RWPE1 (cell line): ENCODE results near the gene ITGAL.

Experiments used
- CTCF ChIA-PET: fragments of 350-600 bp; sonication (Branson Sonifier 250); formaldehyde crosslinking; extraction: SDS; loops from one replicate; lab custom pipeline; 2021; lab: Yijun Ruan, JAX
- POLR2A ChIA-PET: fragments of 400-600 bp; formaldehyde crosslinking; extraction: SDS; loops from one replicate; lab custom pipeline; 2020; ENCODE audit warnings: antibody characterized with exemption; ENCODE audit not compliant: low non-redundant PET; lab: Yijun Ruan, JAX
- DNase-seq: peaks from one replicate; pipeline ENCODE4 v3.0.0; 2012; ENCODE audit warnings: low spot score
- H3K27ac ChIP-seq: fragments of 450-650 bp; 2 replicates; pipeline ENCODE4 v1.5.1; 2017
- CTCF ChIP-seq: fragments of 450-650 bp; conservative IDR thresholded peaks from 2 replicates; pipeline ENCODE4 v1.5.1; 2017; ENCODE audit warnings: low read depth, mild to moderate bottlenecking

The ITGAL gene

GRCh38 chr16:30559690-30560089 is 87.1 kb downstream of the ITGAL start:
- DNase-seq: no peak
- no peak for TF ChIP-seq CTCF
- ChIA-PET CTCF (no interaction called here), POLR2A (no interaction called here)
- H3K27ac ChIP-seq: peak overlapping the region; percentile 90

DNA sequence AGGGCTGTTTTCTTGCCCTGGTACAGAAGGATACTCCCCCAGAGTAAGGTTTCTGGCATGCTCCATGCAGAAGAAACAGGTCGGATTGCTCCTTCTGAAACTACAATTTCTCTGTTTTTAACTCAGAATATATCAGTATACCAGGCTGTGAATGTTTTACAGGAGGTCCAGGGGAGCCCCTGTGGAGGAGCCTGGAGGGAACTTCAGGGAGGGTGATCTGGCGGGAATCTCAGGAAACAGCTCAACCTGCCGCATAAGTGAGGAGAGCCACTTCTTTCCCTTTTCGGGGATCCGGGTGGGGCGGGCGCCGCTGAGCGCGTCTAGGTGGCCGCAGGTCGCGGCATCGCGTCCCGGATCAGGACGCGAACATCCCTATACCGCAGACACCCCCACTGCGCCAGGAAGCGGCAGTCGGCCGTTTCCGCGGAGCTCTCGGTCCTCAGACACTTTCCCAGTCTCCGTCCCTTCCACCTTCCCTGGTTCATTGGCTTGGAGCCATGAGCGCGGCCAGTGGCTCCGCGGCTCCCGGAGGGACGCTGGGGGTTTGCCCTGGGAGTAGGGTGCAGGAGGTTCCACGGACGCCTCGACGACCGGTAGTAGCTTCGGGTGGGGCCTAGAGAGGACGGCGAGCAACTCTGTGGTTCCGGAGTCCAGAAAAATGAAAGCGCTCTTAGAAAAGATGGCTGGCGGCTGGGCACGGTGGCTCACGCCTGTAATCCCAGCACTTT is 88.7 kb downstream of the ITGAL start:
- DNase-seq: no peak
- ChIA-PET CTCF (interaction anchor here (0.6 kb wide), 2 partner anchors 17 to 46 kb away, joined by 3 to 4 read pairs; no protein-coding TSS in a partner anchor), POLR2A (no interaction called here)
- peak overlapping the region; percentile 13; the same call in 1 of the 2 replicates for H3K27ac ChIP-seq
- TF ChIP-seq CTCF: no peak

- ChIA-PET CTCF (no interaction called here), POLR2A (interaction anchor here (0.7 kb wide), 1 partner anchor 132 kb away, joined by 10 read pairs; no protein-coding TSS in a partner anchor)
- DNase-seq: no peak
- no peak overlapping the region for H3K27ac ChIP-seq
- no peak for TF ChIP-seq CTCF
Observed at GRCh38 chr16:30562021-30562420, 89.5 kb downstream of the ITGAL start.

- ChIA-PET CTCF (interaction anchor here (0.6 kb wide), 1 partner anchor 19 kb away, joined by 4 read pairs; no protein-coding TSS in a partner anchor), POLR2A (no interaction called here)
- TF ChIP-seq CTCF: no peak
- H3K27ac ChIP-seq: peak overlapping the region; percentile 95
- no peak for DNase-seq
Observed at GRCh38 chr16:30565526-30565925, 93.0 kb downstream of the ITGAL start.

DNA sequence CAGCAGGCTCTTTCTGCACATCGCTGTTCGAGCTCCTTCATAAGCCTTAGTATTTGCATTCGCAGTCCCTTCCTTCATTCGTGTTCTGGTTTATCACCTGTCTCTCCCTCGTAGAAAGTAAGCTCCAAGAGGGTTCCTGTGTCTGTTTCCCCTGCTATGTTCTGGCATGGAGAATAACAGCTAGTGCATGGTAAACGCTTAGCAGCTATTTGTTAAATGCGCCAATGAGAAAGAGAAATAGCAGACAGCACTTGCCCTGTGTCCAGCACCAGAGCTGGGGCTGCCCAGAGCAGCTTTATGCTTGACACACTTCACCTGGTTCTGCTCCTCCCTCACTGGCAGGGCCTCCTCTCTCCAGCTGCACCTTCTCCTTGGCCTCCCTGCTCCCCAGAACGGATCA is 93.4 kb downstream of the ITGAL start:
- POLR2A ChIA-PET: no interaction called here

GRCh38 chr16:30566531-30566930 is 94.0 kb downstream of the ITGAL start:
- H3K27ac ChIP-seq: peak overlapping the region; percentile 95
- TF ChIP-seq CTCF: no peak
- ChIA-PET POLR2A (no interaction called here), CTCF (no interaction called here)
- no peak for DNase-seq

More for the DNA sequence above, 93.4 kb downstream of the ITGAL start:
- no peak for DNase-seq
- CTCF ChIA-PET: interaction anchor here (0.6 kb wide), 1 partner anchor 19 kb away, joined by 4 read pairs; no protein-coding TSS in a partner anchor
- H3K27ac ChIP-seq: peak overlapping the region; percentile 95
- TF ChIP-seq CTCF: no peak
